ENCODE data around the gene SCCPDH.
"Not testable (repeated sequence)": the region's sequence is repeated elsewhere in the genome, so short reads cannot be mapped to it uniquely, and the experiment has no call there.

The SCCPDH gene

DNA sequence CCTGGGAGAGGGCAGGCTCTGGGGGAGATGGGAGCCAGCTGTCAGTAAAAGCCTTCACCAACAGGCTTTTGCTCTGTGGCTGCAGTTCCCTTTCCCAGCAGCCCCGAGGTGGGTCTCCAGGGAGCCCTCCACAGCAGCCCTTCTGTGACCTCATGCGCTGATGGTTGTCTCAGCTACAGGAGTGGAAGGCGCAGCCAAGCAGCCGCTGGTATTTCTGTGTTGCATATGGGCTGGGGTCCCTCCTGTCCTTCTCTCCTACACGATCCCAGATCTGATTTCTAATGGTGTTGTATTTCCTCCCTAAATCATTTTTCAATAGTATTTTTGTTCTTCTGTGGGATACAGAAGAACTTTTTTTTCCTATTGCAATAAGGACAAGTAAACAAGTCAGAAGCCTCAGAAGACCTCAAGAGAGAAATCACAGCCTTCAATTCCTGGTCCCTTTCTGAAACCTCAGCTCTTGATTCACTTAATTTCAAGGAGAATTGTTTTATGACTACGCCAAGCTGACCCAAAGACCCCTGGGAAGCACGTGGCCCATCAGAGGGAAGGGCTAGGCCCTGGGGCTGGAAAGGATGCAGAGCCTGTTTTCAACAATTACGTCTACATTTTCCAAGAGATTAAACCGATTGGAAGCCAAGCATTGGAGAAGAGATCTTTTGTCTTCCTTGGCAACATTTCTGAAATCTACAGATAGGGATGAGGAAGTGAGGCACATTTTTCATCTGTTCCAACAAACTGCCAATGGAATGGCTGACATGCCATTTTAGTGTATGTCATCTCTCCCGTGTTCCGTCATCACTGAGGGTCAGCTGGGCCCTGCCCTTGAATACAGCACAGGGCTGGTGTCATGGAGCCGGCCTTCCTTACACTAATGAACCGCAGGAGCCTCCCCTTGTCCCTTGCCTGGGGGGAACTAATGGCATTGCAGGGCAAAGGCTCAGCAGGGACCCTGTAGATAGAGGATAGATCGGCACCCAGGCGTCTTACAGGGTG is 42.0 kb upstream of the SCCPDH start:
- TF ChIP-seq, protein P1, sequence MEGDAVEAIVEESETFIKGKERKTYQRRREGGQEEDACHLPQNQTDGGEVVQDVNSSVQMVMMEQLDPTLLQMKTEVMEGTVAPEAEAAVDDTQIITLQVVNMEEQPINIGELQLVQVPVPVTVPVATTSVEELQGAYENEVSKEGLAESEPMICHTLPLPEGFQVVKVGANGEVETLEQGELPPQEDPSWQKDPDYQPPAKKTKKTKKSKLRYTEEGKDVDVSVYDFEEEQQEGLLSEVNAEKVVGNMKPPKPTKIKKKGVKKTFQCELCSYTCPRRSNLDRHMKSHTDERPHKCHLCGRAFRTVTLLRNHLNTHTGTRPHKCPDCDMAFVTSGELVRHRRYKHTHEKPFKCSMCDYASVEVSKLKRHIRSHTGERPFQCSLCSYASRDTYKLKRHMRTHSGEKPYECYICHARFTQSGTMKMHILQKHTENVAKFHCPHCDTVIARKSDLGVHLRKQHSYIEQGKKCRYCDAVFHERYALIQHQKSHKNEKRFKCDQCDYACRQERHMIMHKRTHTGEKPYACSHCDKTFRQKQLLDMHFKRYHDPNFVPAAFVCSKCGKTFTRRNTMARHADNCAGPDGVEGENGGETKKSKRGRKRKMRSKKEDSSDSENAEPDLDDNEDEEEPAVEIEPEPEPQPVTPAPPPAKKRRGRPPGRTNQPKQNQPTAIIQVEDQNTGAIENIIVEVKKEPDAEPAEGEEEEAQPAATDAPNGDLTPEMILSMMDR (IDR thresholded peaks at IDR 0.05; ENCODE audit: insufficient read depth, low read depth, low read length, missing control alignments) = no peak
- H3K4me3 ChIP-seq (ENCODE audit: low read length) = no peak overlapping the region
- no peak for DNase-seq (ENCODE audit: low read depth)

DNA sequence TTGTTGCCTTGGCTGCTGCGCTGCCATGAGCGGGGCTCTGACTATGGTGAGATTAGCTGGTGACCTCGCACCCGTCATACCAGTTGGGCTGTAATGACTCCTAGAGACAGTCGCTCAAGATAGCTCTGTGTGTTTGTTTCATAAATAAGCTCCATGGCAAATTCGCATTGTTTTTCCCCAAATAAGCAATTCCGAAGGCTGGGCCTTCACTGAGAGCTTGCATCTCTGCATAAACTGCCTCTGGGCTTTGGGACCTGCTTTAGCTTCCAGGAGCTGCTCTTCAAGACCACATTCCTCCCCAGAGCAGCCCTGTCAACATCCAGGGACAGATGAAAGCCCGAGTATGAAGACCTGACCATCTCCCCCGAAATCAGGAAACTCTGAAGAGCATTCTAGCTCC is 40.7 kb upstream of the SCCPDH start:
- TF ChIP-seq, protein P1 (IDR thresholded peaks at IDR 0.05; ENCODE audit: insufficient read depth, low read depth, low read length, missing control alignments) = no peak
- DNase-seq (ENCODE audit: low read depth) = no peak
- H3K4me3 ChIP-seq (ENCODE audit: low read length) = no peak overlapping the region

DNA sequence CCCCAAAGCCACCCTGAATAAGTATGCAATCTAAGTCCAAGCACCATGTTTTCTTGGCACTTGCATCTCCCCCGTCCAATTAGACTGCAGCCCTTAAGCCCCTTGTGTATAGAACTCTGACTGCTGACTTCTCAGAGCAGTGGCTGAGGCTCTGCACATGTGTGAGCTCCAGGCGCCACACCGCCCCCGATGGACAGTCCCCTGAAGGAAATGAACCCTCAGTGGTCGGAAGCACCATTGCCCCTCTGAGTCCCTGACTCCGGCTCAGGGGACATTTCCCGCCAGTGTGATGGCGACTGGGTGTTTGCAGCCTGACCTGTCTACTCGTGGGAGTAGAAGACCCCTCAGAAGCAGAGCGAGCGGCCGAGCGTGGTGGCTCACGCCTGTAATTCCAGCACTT is 37.2 kb upstream of the SCCPDH start:
- no peak overlapping the region for H3K4me3 ChIP-seq (ENCODE audit: low read length)

DNA sequence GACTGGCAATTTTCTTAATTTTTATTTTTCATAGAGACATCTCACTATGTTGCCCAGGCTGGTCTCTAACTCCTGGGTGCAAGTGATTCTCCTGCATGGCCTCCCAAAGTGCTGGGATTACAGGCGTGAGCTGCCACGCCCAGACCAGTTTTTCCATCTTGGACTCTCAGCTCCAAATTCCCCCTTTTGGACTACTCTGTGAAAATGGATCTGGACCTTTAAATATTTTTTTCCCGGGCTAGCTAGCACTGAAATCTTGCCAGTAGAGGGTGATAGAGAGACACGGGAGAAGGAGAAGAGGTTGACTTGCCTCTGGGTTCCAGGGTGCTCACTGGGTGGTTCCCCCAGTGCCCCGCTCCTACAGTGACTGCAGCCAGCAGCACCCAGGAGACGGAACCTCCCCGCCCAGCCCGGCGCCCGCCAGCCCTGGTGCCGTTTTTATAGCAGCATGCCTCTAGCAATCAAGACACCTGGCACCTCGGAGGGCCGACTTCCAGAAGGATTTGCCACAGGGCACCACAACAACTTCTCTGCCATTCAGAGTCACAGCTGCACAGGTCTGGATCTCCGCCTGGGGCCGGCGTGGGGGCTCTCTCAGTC is 34.7 kb upstream of the SCCPDH start:
- TF ChIP-seq, protein P1 (IDR thresholded peaks at IDR 0.05; ENCODE audit: insufficient read depth, low read depth, low read length, missing control alignments) = peak; percentile 87
- peak; percentile 80 for DNase-seq (ENCODE audit: low read depth)
- peak overlapping the region; percentile 31 for H3K4me3 ChIP-seq (ENCODE audit: low read length)

More for the DNA sequence above, 37.2 kb upstream of the SCCPDH start:
- DNase-seq (ENCODE audit: low read depth) = no peak
- TF ChIP-seq, protein P1 (IDR thresholded peaks at IDR 0.05; ENCODE audit: insufficient read depth, low read depth, low read length, missing control alignments) = no peak

DNA sequence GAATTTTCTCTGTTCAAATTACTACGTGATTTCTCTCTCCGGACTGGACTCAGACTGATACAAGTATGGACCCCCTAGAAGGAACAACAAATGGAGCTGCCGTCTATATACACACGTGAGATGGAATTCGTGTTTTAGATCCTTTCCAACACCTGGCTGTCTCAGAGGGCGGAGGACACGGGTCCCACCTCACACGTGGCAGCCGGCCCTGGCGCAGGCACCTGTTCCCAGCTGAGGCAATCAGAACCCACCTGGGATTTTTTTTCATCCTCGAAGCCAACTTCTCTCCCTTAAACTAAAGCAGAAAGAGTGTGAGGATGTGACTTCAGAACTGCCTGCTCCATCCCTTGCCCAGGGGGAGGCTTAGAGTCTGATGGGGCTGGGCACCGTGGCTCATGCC is 34.1 kb upstream of the SCCPDH start:
- TF ChIP-seq, protein P1 (IDR thresholded peaks at IDR 0.05; ENCODE audit: insufficient read depth, low read depth, low read length, missing control alignments) = no peak
- no peak for DNase-seq (ENCODE audit: low read depth)
- H3K4me3 ChIP-seq (ENCODE audit: low read length) = no peak overlapping the region

DNA sequence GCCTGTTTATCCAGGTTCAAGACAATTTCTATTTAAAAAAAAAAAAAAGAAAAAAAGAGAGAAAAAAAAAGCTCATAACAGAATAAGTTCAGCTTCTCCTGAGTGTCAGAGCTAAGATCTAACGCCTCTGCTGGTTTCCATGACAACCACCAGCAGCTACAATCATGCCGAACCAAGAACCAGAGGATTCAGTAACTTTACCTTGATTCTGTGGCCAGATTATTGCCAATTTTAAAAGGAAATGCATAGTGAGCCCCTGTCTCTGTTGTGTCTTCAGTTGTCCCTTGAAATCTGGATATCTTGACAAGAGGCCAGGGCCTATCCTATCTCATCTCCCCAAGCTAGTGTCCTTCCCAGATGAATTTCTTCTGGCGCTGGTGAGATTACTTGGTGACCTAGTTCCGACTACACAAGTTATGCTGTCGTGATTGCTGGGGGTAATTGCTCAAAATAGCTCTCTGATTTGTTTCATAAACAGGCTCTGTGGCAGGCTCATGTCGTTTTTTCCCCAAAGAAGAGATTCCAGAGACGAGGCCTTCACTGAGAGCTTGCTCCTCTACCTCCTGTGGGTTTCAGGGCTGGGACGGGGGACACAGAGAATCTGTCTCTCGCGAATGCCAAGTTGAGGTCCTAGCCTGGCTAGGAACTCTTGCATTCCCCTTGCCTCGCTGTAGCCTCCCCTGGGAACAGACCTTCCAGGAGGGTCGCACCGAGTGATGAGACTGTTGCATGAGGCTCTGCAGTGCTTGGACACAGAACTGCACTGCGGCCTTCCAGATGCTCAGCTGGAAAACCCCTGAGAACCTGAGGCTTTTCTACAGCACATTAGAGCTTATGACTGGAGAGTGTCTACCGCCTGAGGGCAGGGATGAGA is 32.4 kb upstream of the SCCPDH start:
- DNase-seq (ENCODE audit: low read depth) = no peak
- no peak overlapping the region for H3K4me3 ChIP-seq (ENCODE audit: low read length)
- TF ChIP-seq, protein P1 (IDR thresholded peaks at IDR 0.05; ENCODE audit: insufficient read depth, low read depth, low read length, missing control alignments) = no peak

DNA sequence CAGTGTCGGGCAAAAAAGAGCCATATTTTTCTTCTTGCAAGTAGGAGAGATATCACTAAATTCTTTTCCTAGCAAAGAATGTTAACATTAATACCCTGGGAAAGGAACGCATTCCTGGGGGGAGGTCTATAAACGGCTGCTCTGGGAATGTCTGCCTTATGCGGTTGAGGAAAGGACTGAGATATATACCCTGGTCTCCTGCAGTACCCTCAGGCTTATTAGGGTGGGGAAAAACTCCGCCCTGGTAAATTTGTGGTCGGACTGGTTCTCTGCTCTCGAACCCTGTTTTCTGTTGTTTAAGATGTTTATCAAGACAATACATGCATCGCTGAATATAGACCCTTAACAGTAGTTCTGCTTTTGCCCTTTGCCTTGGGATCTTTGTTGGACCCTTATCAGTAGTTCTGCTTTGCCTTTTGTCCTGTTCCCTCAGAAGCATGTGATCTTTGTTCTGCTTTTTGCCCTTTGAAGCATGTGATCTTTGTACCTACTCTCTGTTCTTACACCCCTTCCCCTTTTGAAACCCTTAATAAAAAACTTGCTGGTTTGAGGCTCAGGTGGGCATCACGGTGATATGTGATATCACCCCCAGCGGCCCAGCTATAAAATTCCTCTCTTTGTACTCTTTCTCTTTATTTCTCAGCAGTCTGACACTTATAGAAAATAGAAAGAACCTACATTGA is 29.9 kb upstream of the SCCPDH start:
- DNase-seq (ENCODE audit: low read depth); H3K4me3 ChIP-seq (ENCODE audit: low read length): not testable (repeated sequence)

Measured in epithelial cell of esophagus (primary cell).